K562 (cell line): ENCODE data around the gene TTC33. TPM values are rescaled to one million over a fixed set of nuclear protein-coding genes. Genes with fewer than 3 reads are reported as not detected.

Experiments
- ATAC-seq: fragments of 200-7000 bp; cut with Tn5 transposase; 3 replicates; pipeline ENCODE4 v1.9.1; 2020; ENCODE audit warnings: moderate library complexity
- BruUV-seq: library from RNA; stranded (reverse); fragments of 400-500 nt; replicated peaks from 2 replicates; lab custom pipeline; 2021; lab: Mats Ljungman, UMichigan
- CTCF ChIA-PET: fragments of 300-600 bp; formaldehyde crosslinking; extraction: SDS; loops from one replicate; lab custom pipeline; 2021; ENCODE audit warnings: low intra/inter-chr PET ratio; lab: Yijun Ruan, JAX
- POLR2A ChIA-PET: fragments of 300-600, 350-650 bp; sonication (Branson Sonifier 250); formaldehyde crosslinking; extraction: SDS; loops from one replicate; lab custom pipeline; 2021; ENCODE audit warnings: antibody characterized with exemption, inconsistent platforms; lab: Yijun Ruan, JAX
- DNase-seq, 4 experiments: peaks; one replicate each; pipeline versions ENCODE4 v3.0.0 to v3.0.0-alpha.2; 2011 to 2018; ENCODE audit warnings: low spot score in 3 of 4, mixed read lengths in 3 of 4; ENCODE audit errors: extremely low read depth in 1 of 4
- FAIRE-seq: peaks from 2 replicates; lab custom pipeline; 2011; peaks lifted over from hg19 to GRCh38; lab: Jason Lieb, UNC
- H2AFZ ChIP-seq: 2 replicates; pipeline ENCODE4 v1.6.0; 2011; ENCODE audit warnings: low read depth, low read length, control low read depth, inconsistent platforms
- H3K27ac ChIP-seq: fragments of 200-600 bp; 3 replicates; pipeline ENCODE4 v1.8.0; 2011; ENCODE audit warnings: low read depth, mild to moderate bottlenecking, control low read depth, inconsistent platforms, low read length, moderate library complexity, mixed read lengths; ENCODE audit errors: extremely low read depth
- H3K27me3 ChIP-seq, 2 experiments: fragments of 300-600 bp in 1 of 2; 2 replicates in 1 of 2; 3 replicates in 1 of 2; pipeline versions ENCODE4 v1.6.0 to v1.8.0; 2011; ENCODE audit warnings: inconsistent platforms in 2 of 2, low read length in 2 of 2, mild to moderate bottlenecking in 1 of 2, mixed read lengths in 1 of 2, moderate library complexity in 1 of 2; ENCODE audit not compliant: control insufficient read depth in 2 of 2, insufficient read depth in 2 of 2
- H3K36me3 ChIP-seq: fragments of 300-600 bp; 3 replicates; pipeline ENCODE4 v1.8.0; 2011; ENCODE audit warnings: mild to moderate bottlenecking, low read length, inconsistent platforms; ENCODE audit not compliant: control insufficient read depth, insufficient read depth
- H3K4me1 ChIP-seq, 2 experiments: fragments of 200-600 bp in 1 of 2; replicated peaks in 1 of 2; 2 replicates in 1 of 2; 3 replicates in 1 of 2; pipeline versions ENCODE4 v1.5.1 to v1.8.0; 2011; ENCODE audit warnings: inconsistent platforms in 2 of 2, low read length in 2 of 2, mild to moderate bottlenecking in 1 of 2, mixed read lengths in 1 of 2, moderate library complexity in 1 of 2; ENCODE audit not compliant: control insufficient read depth in 2 of 2, insufficient read depth in 2 of 2
- H3K4me2 ChIP-seq: 2 replicates; pipeline ENCODE4 v1.6.1; 2011; ENCODE audit warnings: low read length, control low read depth, inconsistent platforms, mixed read lengths; ENCODE audit not compliant: insufficient read depth
- H3K4me3 ChIP-seq: fragments of 200-600 bp; sonication (generic), shearing (Covaris generic); 2 replicates; pipeline ENCODE4 v1.5.1; 2016; ENCODE audit warnings: control low read depth, inconsistent platforms
- H3K79me2 ChIP-seq: fragments of 200-600 bp; 3 replicates; pipeline ENCODE4 v1.8.0; 2011; ENCODE audit warnings: low read length, inconsistent platforms; ENCODE audit not compliant: control insufficient read depth, insufficient read depth
- H3K9ac ChIP-seq, 2 experiments: 2 replicates each; pipeline versions ENCODE4 v1.6.0 to v1.6.1; 2011; ENCODE audit warnings: low read depth in 2 of 2, low read length in 2 of 2, control low read depth in 1 of 2, inconsistent platforms in 1 of 2, mild to moderate bottlenecking in 1 of 2, mixed read lengths in 1 of 2; ENCODE audit not compliant: insufficient read depth in 1 of 2
- H3K9me1 ChIP-seq: one replicate; pipeline ENCODE4 v1.6.0; 2011; ENCODE audit warnings: inconsistent platforms, mild to moderate bottlenecking, low read length, moderate library complexity; ENCODE audit not compliant: control insufficient read depth, insufficient read depth
- H3K9me3 ChIP-seq: replicated peaks from 2 replicates; pipeline ENCODE4 v1.5.1; 2011; ENCODE audit warnings: low read depth, low read length, inconsistent platforms; ENCODE audit not compliant: control insufficient read depth, insufficient read depth
- H4K20me1 ChIP-seq: replicated peaks from 2 replicates; pipeline ENCODE4 v1.6.1; 2011; ENCODE audit warnings: low read length, inconsistent platforms, mixed read lengths; ENCODE audit not compliant: control insufficient read depth, insufficient read depth
- AFF1 ChIP-seq, 2 experiments: fragments of 450-650 bp; IDR thresholded peaks; 2 replicates each; pipeline ENCODE4 v1.6.1; 2018; ENCODE audit warnings: mild to moderate bottlenecking in 2 of 2, low read depth in 1 of 2; ENCODE audit not compliant: partially characterized antibody in 2 of 2
- CGGBP1 ChIP-seq: fragments of 250-450 bp; sonication (Bioruptor Pico); IDR thresholded peaks from 2 replicates; pipeline ENCODE4 v1.9.0; 2021; ENCODE audit warnings: mild to moderate bottlenecking
- CHCHD3 ChIP-seq: fragments of 250-450 bp; sonication (Bioruptor Pico); IDR thresholded peaks from 2 replicates; pipeline ENCODE4 v2.1.2; 2022; ENCODE audit warnings: mild to moderate bottlenecking
- CHD2 ChIP-seq: IDR thresholded peaks from 2 replicates; pipeline ENCODE4 v1.6.1; 2011; ENCODE audit warnings: low read depth, low read length
- CLOCK ChIP-seq: fragments of 250-450 bp; sonication (Bioruptor Pico); IDR thresholded peaks from 2 replicates; pipeline ENCODE4 v1.4.0; 2020; ENCODE audit warnings: mild to moderate bottlenecking, moderate library complexity, borderline replicate concordance
- DEAF1 ChIP-seq: fragments of 450-650 bp; formaldehyde crosslinking; IDR thresholded peaks from 2 replicates; pipeline ENCODE4 v1.4.0; 2020; ENCODE audit warnings: mild to moderate bottlenecking, moderate library complexity
- EHMT2 ChIP-seq: fragments of 450-650 bp; IDR thresholded peaks from 2 replicates; pipeline ENCODE4 v1.6.1; 2018; ENCODE audit warnings: antibody characterized with exemption
- EWSR1 ChIP-seq: fragments of 450-650 bp; IDR thresholded peaks from 2 replicates; pipeline ENCODE4 v1.6.1; 2018; ENCODE audit warnings: borderline replicate concordance, mild to moderate bottlenecking, low read depth, moderate library complexity; ENCODE audit not compliant: partially characterized antibody
- HDAC8 ChIP-seq: fragments of 450-650 bp; IDR thresholded peaks from 2 replicates; pipeline ENCODE4 v1.6.1; 2016; ENCODE audit warnings: mild to moderate bottlenecking, missing genetic modification characterization, moderate library complexity, missing compliant biosample characterization
- KAT2B ChIP-seq: IDR thresholded peaks from one replicate; pipeline ENCODE4 v1.6.1; 2012; ENCODE audit warnings: low read depth, mild to moderate bottlenecking, control low read depth, inconsistent platforms, low read length, moderate library complexity
- KAT8 ChIP-seq: fragments of 450-650 bp; IDR thresholded peaks from 2 replicates; pipeline ENCODE4 v1.6.1; 2016; ENCODE audit warnings: low read depth, mild to moderate bottlenecking
- KHSRP ChIP-seq: fragments of 450-650 bp; IDR thresholded peaks from 2 replicates; pipeline ENCODE4 v1.6.1; 2017
- NELFE ChIP-seq: IDR thresholded peaks from 2 replicates; pipeline ENCODE4 v1.6.1; 2011; ENCODE audit warnings: mild to moderate bottlenecking; ENCODE audit not compliant: insufficient read depth, insufficient read length
- PPARD ChIP-seq: fragments of 250-450 bp; sonication (Bioruptor Pico); IDR thresholded peaks from 2 replicates; pipeline ENCODE4 v1.8.0; 2022; ENCODE audit warnings: inconsistent platforms, mild to moderate bottlenecking, moderate library complexity
- TAF1 ChIP-seq: IDR thresholded peaks from 2 replicates; pipeline ENCODE4 v1.6.1; 2011; ENCODE audit warnings: mild to moderate bottlenecking, low read length, moderate library complexity; ENCODE audit not compliant: insufficient read depth, control insufficient read depth, severe bottlenecking; ENCODE audit errors: extremely low read depth
- WGBS: fragments of 100-300 bp; shearing (Covaris generic); methylation state at CpG from one replicate; pipeline ENCODE4 v1.1.6; 2016; ENCODE audit warnings: low coverage, mixed read lengths; ENCODE audit not compliant: insufficient coverage; ENCODE audit errors: missing lambda C conversion rate; 5-methylcytosine and 5-hydroxymethylcytosine counted together
- in situ Hi-C: fragments of 300-500 bp; cut with MboI; formaldehyde crosslinking; loops from 4 replicates; pipeline ENCODE4 v1.15.0; 2018; ENCODE audit warnings: inconsistent platforms, mixed read lengths
- intact Hi-C: fragments of 100-400 bp; cut with micrococcal nuclease; formaldehyde crosslinking; loops from 2 replicates; pipeline ENCODE4 v1.14.2; 2022
- polyA plus RNA-seq, 8 experiments: library from polyadenylated mRNA; depleted of rRNA in 4 of 8; stranded (reverse) in 5 of 8; unstranded in 3 of 8; fragments of >200 nt; fragmentation: Nextera tagmentation in 2 of 8; fragmentation: Illumina TruSeq in 1 of 8; extraction: Ambion mirVana in 2 of 8; extraction: Trizol in 1 of 8; gene quantifications; 2 replicates each; pipeline versions ENCODE4 v1.2.1 to v1.2.3, GENCODE V29; 2011 to 2014; ENCODE audit warnings: inconsistent platforms in 1 of 8, missing spikeins in 1 of 8
- total RNA-seq, 7 experiments: library from RNA; depleted of rRNA in 6 of 7; stranded (reverse); fragments of >200 nt in 6 of 7; fragmentation: Illumina TruSeq in 2 of 7; extraction: Trizol in 2 of 7; gene quantifications; 2 replicates each; pipeline versions ENCODE4 v1.2.1 to v1.2.3, GENCODE V29; 2011 to 2021; ENCODE audit warnings: low replicate concordance in 1 of 7

The TTC33 gene
- total and polyA plus RNA-seq, 9 of the 15 experiments (the other 6 are each of a cell fraction or from before 2014, with no cell fraction given): 11.5 to 24.9 (median 21.1) TPM

GRCh38 chr5:40489421-40489820, 266.3 kb downstream of the TTC33 start:
- in situ Hi-C loops: no loop called here
- CTCF ChIA-PET: no interaction called here
- TF ChIP-seq KHSRP: no peak
- TF ChIP-seq EHMT2: no peak
- no peak for TF ChIP-seq EWSR1
- TF ChIP-seq PPARD: no peak
- no peak for TF ChIP-seq KAT8
- no peak for TF ChIP-seq CHD2
- TF ChIP-seq NELFE: no peak
- TF ChIP-seq CHCHD3 (CRISPR knock-in tag): no peak
- TF ChIP-seq KAT2B: no peak
- no peak for TF ChIP-seq CGGBP1
- TF ChIP-seq TAF1: no peak
- no peak for TF ChIP-seq CLOCK (CRISPR knock-in tag)
- no peak for TF ChIP-seq AFF1 (IDR thresholded peaks at IDR 0.05; ENCODE audit: low read depth in 1 of 2, partially characterized antibody in 2 of 2)
- no peak for TF ChIP-seq DEAF1 (CRISPR knock-in tag)
- TF ChIP-seq HDAC8 (tag): no peak

More at GRCh38 chr5:40489421-40489820, 266.3 kb downstream of the TTC33 start:
- 2% methylated on average over 3 of the region's 3 CpGs for whole genome bisulfite sequencing
- Histone ChIP-seq H3K4me1 (no peaks in the 10 kb centered on the region), H2AFZ (no peak overlapping the region), H3K27me3 (no peaks in the 10 kb centered on the region), H3K4me2 (no peak overlapping the region), H3K79me2 (no peaks in the 10 kb centered on the region), H3K27ac (no peak overlapping the region), H3K36me3 (no peaks in the 10 kb centered on the region), H3K4me3 (no peak overlapping the region), H3K9ac (no peak overlapping the region), H4K20me1 (no peaks in the 10 kb centered on the region), H3K9me1 (no peaks in the 10 kb centered on the region), H3K9me3 (no peaks in the 10 kb centered on the region)
- DNase-seq: no peak
- POLR2A ChIA-PET: interaction anchor here (1.2 kb wide), 1 partner anchor 10 kb away, joined by 4 read pairs; no protein-coding TSS in a partner anchor
- FAIRE-seq: no peak
- intact Hi-C loops: no loop called here
- no peak for ATAC-seq
- no TSS peak for BruUV-seq
